GM23338 (cell line): ENCODE data around the gene RHOV. TPM values are rescaled to one million over a fixed set of nuclear protein-coding genes. Genes with fewer than 3 reads are reported as not detected.

ENCODE experiments used
- ATAC-seq: fragments of 200-7000 bp; cut with Tn5 transposase; 3 replicates; pipeline ENCODE4 v1.9.1; 2020
- DNase-seq: peaks from one replicate; pipeline ENCODE4 v3.0.0-alpha.2; 2015; ENCODE audit warnings: low spot score
- H2AFZ ChIP-seq: fragments of 200-600 bp; sonication (generic); 2 replicates; pipeline ENCODE4 v1.8.0; 2016; ENCODE audit warnings: antibody characterized with exemption, mild to moderate bottlenecking, moderate library complexity
- H3F3A ChIP-seq: fragments of 200-600 bp; sonication (generic); replicated peaks from 2 replicates; pipeline ENCODE4 v1.8.0; 2017; ENCODE audit warnings: antibody characterized with exemption, mixed run types, low read depth
- H3K27ac ChIP-seq: fragments of 200-600 bp; sonication (generic); 2 replicates; pipeline ENCODE4 v1.6.1; 2016; ENCODE audit warnings: low read depth
- H3K27me3 ChIP-seq: fragments of 200-600 bp; sonication (generic); 2 replicates; pipeline ENCODE4 v1.8.0; 2016; ENCODE audit warnings: mild to moderate bottlenecking, mixed run types, moderate library complexity; ENCODE audit not compliant: insufficient read depth
- H3K36me3 ChIP-seq: fragments of 200-600 bp; sonication (generic); 2 replicates; pipeline ENCODE4 v1.8.0; 2016; ENCODE audit warnings: mild to moderate bottlenecking; ENCODE audit not compliant: insufficient read depth
- H3K4me1 ChIP-seq: fragments of 200-600 bp; sonication (generic); 2 replicates; pipeline ENCODE4 v1.8.0; 2016; ENCODE audit warnings: mild to moderate bottlenecking, moderate library complexity; ENCODE audit not compliant: insufficient read depth
- H3K4me2 ChIP-seq: fragments of 200-600 bp; sonication (generic); 2 replicates; pipeline ENCODE4 v1.7.1; 2017; ENCODE audit warnings: mixed run types
- H3K4me3 ChIP-seq: fragments of 200-600 bp; sonication (generic); 2 replicates; pipeline ENCODE4 v1.6.1; 2016; ENCODE audit warnings: mixed run types
- H3K79me2 ChIP-seq: fragments of 200-600 bp; sonication (generic); replicated peaks from 2 replicates; pipeline ENCODE4 v1.8.0; 2017; ENCODE audit warnings: mild to moderate bottlenecking; ENCODE audit not compliant: insufficient read depth
- H3K9me2 ChIP-seq: fragments of 200-600 bp; sonication (generic); 2 replicates; pipeline ENCODE4 v1.8.0; 2017; ENCODE audit not compliant: insufficient read depth
- H4K20me1 ChIP-seq: fragments of 200-600 bp; sonication (generic); replicated peaks from 2 replicates; pipeline ENCODE4 v1.8.0; 2017; ENCODE audit warnings: mild to moderate bottlenecking; ENCODE audit not compliant: insufficient read depth
- H3K27ac Mint-ChIP-seq: 2 replicates; pipeline ENCODE4 v1.8.0; 2020; ENCODE audit warnings: inconsistent platforms, mild to moderate bottlenecking, moderate library complexity, mixed read lengths
- H3K27me3 Mint-ChIP-seq: 3 replicates; pipeline ENCODE4 v1.8.0; 2022; ENCODE audit warnings: low read depth, mild to moderate bottlenecking, moderate library complexity, mixed read lengths, inconsistent platforms; ENCODE audit not compliant: insufficient read depth, poor library complexity
- H3K36me3 Mint-ChIP-seq: 3 replicates; pipeline ENCODE4 v1.8.0; 2021; ENCODE audit warnings: low read depth, mild to moderate bottlenecking, inconsistent platforms, moderate library complexity, mixed read lengths
- H3K4me1 Mint-ChIP-seq: 3 replicates; pipeline ENCODE4 v1.8.0; 2020; ENCODE audit warnings: mild to moderate bottlenecking, inconsistent platforms, mixed read lengths
- H3K4me3 Mint-ChIP-seq: 3 replicates; pipeline ENCODE4 v1.8.0; 2021; ENCODE audit warnings: moderate library complexity, mild to moderate bottlenecking, inconsistent platforms, mixed read lengths
- H3K9me3 Mint-ChIP-seq: 3 replicates; pipeline ENCODE4 v1.8.0; 2020; ENCODE audit warnings: moderate library complexity, mild to moderate bottlenecking, inconsistent platforms, mixed read lengths
- EZH2 ChIP-seq: fragments of 200-600 bp; sonication (generic); IDR thresholded peaks from one replicate; pipeline ENCODE4 v1.8.0; 2017; ENCODE audit warnings: antibody characterized with exemption, mild to moderate bottlenecking, low read depth; ENCODE audit not compliant: unreplicated experiment
- NANOG ChIP-seq: IDR thresholded peaks from 2 replicates; pipeline ENCODE4 v1.6.1; 2016; ENCODE audit warnings: antibody characterized with exemption, borderline replicate concordance
- POLR2AphosphoS5 ChIP-seq: IDR thresholded peaks from 2 replicates; pipeline ENCODE4 v1.6.1; 2016; ENCODE audit warnings: antibody characterized with exemption, low read depth
- STAT1 ChIP-seq: IDR thresholded peaks from one replicate; pipeline ENCODE4 v1.6.1; 2016; ENCODE audit warnings: antibody characterized with exemption; ENCODE audit not compliant: unreplicated experiment
- ZNF331 ChIP-seq: fragments of 250-450 bp; sonication (Bioruptor Pico); IDR thresholded peaks from 2 replicates; pipeline ENCODE4 v1.5.0; 2020; ENCODE audit warnings: low read depth, mild to moderate bottlenecking, moderate library complexity
- polyA plus RNA-seq: library from polyadenylated mRNA; unstranded; fragments of >200 nt; fragmentation: Nextera tagmentation; extraction: Ambion mirVana; gene quantifications from 2 replicates; pipeline ENCODE4 v1.2.1, GENCODE V29; 2016
- total RNA-seq: library from RNA; depleted of rRNA; stranded (reverse); fragments of >200 nt; shearing (Covaris generic); gene quantifications from 2 replicates; pipeline ENCODE4 v1.2.3, GENCODE V29; 2014
- TF ChIP-seq, protein P1 (sequence below): IDR thresholded peaks from 2 replicates; pipeline ENCODE4 v1.6.1; 2016; ENCODE audit warnings: antibody characterized with exemption
- TF ChIP-seq, protein P2 (sequence below), 2 experiments: fragments of 200-600 bp in 1 of 2; sonication (generic) in 1 of 2; conservative IDR thresholded peaks; 2 replicates each; pipeline versions ENCODE4 v1.5.1 to v1.6.1; 2016 to 2017; ENCODE audit warnings: antibody characterized with exemption in 2 of 2, low read depth in 2 of 2, mild to moderate bottlenecking in 2 of 2, moderate library complexity in 1 of 2
- TF ChIP-seq, protein P3 (sequence below): fragments of 250-450 bp; sonication (Bioruptor Pico); IDR thresholded peaks from 2 replicates; pipeline ENCODE4 v1.5.0; 2020; ENCODE audit warnings: mild to moderate bottlenecking, moderate library complexity

RHOV gene
- total and polyA plus RNA-seq, 2 experiments from 2014 or later, result 4.4 to 4.7 TPM

DNA sequence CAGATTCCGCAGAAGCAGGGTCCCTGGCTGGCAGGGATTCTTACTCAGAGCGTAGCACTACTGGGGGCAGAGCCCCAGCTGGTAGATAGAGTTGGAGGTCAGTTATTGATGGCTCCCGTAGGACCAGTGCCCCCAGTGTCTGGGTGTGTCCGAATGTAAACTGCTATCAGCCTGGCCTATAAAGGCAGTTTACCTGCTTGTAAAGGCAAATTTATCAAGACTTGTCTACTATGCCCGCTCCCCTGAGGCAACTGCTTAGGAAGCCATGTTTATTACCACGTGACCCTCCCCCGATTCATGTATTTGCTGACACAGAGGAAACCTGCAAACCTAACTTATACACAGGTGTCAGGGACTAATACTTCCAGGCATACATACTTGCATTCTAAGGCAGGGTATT, 44.9 kb downstream of the RHOV start:
- Histone ChIP-seq H3K4me1 (no peaks in the 10 kb centered on the region), H3K36me3 (no peaks in the 10 kb centered on the region), H3F3A (no peaks in the 10 kb centered on the region), H2AFZ (peak overlapping the region; percentile 74; the same call in 1 of the 2 replicates), H3K9me2 (no peaks in the 10 kb centered on the region), H3K27ac (no peak overlapping the region), H3K27me3 (no peaks in the 10 kb centered on the region), H3K4me2 (no peak overlapping the region), H3K4me3 (no peak overlapping the region), H3K79me2 (no peaks in the 10 kb centered on the region), H4K20me1 (no peaks in the 10 kb centered on the region)
- Mint-ChIP-seq H3K4me1 (peaks cover 6% of the 10 kb centered on the region; the same call in 2 of the 3 replicates), H3K9me3 (no peaks in the 10 kb centered on the region), H3K27ac (no peak overlapping the region), H3K4me3 (no peak overlapping the region), H3K27me3 (peaks cover 4% of the 10 kb centered on the region), H3K36me3 (no peaks in the 10 kb centered on the region; the same call in 2 of the 3 replicates)
- DNase-seq (peak; percentile 40), ATAC-seq (no peak)
- TF ChIP-seq, protein P1, sequence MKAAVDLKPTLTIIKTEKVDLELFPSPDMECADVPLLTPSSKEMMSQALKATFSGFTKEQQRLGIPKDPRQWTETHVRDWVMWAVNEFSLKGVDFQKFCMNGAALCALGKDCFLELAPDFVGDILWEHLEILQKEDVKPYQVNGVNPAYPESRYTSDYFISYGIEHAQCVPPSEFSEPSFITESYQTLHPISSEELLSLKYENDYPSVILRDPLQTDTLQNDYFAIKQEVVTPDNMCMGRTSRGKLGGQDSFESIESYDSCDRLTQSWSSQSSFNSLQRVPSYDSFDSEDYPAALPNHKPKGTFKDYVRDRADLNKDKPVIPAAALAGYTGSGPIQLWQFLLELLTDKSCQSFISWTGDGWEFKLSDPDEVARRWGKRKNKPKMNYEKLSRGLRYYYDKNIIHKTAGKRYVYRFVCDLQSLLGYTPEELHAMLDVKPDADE, result no peak
- TF ChIP-seq STAT1 (no peak), POLR2AphosphoS5 (no peak), EZH2 (no peak), NANOG (no peak), ZNF331 (CRISPR knock-in tag) (no peak)
- TF ChIP-seq, protein P2, sequence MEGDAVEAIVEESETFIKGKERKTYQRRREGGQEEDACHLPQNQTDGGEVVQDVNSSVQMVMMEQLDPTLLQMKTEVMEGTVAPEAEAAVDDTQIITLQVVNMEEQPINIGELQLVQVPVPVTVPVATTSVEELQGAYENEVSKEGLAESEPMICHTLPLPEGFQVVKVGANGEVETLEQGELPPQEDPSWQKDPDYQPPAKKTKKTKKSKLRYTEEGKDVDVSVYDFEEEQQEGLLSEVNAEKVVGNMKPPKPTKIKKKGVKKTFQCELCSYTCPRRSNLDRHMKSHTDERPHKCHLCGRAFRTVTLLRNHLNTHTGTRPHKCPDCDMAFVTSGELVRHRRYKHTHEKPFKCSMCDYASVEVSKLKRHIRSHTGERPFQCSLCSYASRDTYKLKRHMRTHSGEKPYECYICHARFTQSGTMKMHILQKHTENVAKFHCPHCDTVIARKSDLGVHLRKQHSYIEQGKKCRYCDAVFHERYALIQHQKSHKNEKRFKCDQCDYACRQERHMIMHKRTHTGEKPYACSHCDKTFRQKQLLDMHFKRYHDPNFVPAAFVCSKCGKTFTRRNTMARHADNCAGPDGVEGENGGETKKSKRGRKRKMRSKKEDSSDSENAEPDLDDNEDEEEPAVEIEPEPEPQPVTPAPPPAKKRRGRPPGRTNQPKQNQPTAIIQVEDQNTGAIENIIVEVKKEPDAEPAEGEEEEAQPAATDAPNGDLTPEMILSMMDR (conservative IDR thresholded peaks at IDR 0.05; ENCODE audit: low read depth in 2 of 2), result no peak
- TF ChIP-seq, protein P3, sequence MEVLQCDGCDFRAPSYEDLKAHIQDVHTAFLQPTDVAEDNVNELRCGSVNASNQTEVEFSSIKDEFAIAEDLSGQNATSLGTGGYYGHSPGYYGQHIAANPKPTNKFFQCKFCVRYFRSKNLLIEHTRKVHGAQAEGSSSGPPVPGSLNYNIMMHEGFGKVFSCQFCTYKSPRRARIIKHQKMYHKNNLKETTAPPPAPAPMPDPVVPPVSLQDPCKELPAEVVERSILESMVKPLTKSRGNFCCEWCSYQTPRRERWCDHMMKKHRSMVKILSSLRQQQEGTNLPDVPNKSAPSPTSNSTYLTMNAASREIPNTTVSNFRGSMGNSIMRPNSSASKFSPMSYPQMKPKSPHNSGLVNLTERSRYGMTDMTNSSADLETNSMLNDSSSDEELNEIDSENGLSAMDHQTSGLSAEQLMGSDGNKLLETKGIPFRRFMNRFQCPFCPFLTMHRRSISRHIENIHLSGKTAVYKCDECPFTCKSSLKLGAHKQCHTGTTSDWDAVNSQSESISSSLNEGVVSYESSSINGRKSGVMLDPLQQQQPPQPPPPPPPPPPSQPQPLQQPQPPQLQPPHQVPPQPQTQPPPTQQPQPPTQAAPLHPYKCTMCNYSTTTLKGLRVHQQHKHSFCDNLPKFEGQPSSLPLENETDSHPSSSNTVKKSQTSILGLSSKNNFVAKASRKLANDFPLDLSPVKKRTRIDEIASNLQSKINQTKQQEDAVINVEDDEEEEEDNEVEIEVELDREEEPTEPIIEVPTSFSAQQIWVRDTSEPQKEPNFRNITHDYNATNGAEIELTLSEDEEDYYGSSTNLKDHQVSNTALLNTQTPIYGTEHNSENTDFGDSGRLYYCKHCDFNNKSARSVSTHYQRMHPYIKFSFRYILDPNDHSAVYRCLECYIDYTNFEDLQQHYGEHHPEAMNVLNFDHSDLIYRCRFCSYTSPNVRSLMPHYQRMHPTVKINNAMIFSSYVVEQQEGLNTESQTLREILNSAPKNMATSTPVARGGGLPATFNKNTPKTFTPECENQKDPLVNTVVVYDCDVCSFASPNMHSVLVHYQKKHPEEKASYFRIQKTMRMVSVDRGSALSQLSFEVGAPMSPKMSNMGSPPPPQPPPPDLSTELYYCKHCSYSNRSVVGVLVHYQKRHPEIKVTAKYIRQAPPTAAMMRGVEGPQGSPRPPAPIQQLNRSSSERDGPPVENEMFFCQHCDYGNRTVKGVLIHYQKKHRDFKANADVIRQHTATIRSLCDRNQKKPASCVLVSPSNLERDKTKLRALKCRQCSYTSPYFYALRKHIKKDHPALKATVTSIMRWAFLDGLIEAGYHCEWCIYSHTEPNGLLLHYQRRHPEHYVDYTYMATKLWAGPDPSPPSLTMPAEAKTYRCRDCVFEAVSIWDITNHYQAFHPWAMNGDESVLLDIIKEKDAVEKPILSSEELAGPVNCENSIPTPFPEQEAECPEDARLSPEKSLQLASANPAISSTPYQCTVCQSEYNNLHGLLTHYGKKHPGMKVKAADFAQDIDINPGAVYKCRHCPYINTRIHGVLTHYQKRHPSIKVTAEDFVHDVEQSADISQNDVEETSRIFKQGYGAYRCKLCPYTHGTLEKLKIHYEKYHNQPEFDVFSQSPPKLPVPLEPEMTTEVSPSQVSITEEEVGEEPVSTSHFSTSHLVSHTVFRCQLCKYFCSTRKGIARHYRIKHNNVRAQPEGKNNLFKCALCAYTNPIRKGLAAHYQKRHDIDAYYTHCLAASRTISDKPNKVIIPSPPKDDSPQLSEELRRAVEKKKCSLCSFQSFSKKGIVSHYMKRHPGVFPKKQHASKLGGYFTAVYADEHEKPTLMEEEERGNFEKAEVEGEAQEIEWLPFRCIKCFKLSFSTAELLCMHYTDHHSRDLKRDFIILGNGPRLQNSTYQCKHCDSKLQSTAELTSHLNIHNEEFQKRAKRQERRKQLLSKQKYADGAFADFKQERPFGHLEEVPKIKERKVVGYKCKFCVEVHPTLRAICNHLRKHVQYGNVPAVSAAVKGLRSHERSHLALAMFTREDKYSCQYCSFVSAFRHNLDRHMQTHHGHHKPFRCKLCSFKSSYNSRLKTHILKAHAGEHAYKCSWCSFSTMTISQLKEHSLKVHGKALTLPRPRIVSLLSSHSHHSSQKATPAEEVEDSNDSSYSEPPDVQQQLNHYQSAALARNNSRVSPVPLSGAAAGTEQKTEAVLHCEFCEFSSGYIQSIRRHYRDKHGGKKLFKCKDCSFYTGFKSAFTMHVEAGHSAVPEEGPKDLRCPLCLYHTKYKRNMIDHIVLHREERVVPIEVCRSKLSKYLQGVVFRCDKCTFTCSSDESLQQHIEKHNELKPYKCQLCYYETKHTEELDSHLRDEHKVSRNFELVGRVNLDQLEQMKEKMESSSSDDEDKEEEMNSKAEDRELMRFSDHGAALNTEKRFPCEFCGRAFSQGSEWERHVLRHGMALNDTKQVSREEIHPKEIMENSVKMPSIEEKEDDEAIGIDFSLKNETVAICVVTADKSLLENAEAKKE (CRISPR knock-in tag), result no peak
